Ishikawa (cell line): ENCODE data around the gene CST9L.

Experiments used
- CEBPB ChIP-seq: IDR thresholded peaks from 2 replicates; pipeline ENCODE4 v1.6.1; 2012
- CREB1 ChIP-seq: IDR thresholded peaks from 2 replicates; pipeline ENCODE4 v1.6.1; 2012; ENCODE audit warnings: low read depth
- EGR1 ChIP-seq: IDR thresholded peaks from 2 replicates; pipeline ENCODE4 v1.6.1; 2012
- EP300 ChIP-seq: IDR thresholded peaks from 2 replicates; pipeline ENCODE4 v1.6.1; 2012; ENCODE audit warnings: borderline replicate concordance
- FOXM1 ChIP-seq: IDR thresholded peaks from 2 replicates; pipeline ENCODE4 v1.6.1; 2012; ENCODE audit warnings: low read depth, borderline replicate concordance
- MAX ChIP-seq: IDR thresholded peaks from 2 replicates; pipeline ENCODE4 v1.6.1; 2012
- NFIC ChIP-seq: IDR thresholded peaks from 2 replicates; pipeline ENCODE4 v1.6.1; 2012
- RAD21 ChIP-seq: IDR thresholded peaks from 2 replicates; pipeline ENCODE4 v1.6.1; 2012; ENCODE audit warnings: low read depth
- TAF1 ChIP-seq: IDR thresholded peaks from 2 replicates; pipeline ENCODE4 v1.6.1; 2012; ENCODE audit warnings: low read depth, mild to moderate bottlenecking
- TCF12 ChIP-seq: IDR thresholded peaks from 2 replicates; pipeline ENCODE4 v1.6.1; 2012; ENCODE audit warnings: low read depth
- TEAD4 ChIP-seq: IDR thresholded peaks from 2 replicates; pipeline ENCODE4 v1.6.1; 2012
- USF1 ChIP-seq: IDR thresholded peaks from 2 replicates; pipeline ENCODE4 v1.6.1; 2012
- YY1 ChIP-seq: IDR thresholded peaks from 2 replicates; pipeline ENCODE4 v1.6.1; 2012; ENCODE audit warnings: low read depth
- ZBTB7A ChIP-seq: IDR thresholded peaks from 2 replicates; pipeline ENCODE4 v1.6.1; 2012; ENCODE audit warnings: low read depth
- TF ChIP-seq, protein P1 (sequence below): IDR thresholded peaks from 2 replicates; pipeline ENCODE4 v1.6.1; 2012; ENCODE audit warnings: low read depth, mild to moderate bottlenecking

The CST9L gene

GRCh38 chr20:23601715-23602114 is 33.4 kb upstream of the CST9L start:
- TF ChIP-seq, protein P1, sequence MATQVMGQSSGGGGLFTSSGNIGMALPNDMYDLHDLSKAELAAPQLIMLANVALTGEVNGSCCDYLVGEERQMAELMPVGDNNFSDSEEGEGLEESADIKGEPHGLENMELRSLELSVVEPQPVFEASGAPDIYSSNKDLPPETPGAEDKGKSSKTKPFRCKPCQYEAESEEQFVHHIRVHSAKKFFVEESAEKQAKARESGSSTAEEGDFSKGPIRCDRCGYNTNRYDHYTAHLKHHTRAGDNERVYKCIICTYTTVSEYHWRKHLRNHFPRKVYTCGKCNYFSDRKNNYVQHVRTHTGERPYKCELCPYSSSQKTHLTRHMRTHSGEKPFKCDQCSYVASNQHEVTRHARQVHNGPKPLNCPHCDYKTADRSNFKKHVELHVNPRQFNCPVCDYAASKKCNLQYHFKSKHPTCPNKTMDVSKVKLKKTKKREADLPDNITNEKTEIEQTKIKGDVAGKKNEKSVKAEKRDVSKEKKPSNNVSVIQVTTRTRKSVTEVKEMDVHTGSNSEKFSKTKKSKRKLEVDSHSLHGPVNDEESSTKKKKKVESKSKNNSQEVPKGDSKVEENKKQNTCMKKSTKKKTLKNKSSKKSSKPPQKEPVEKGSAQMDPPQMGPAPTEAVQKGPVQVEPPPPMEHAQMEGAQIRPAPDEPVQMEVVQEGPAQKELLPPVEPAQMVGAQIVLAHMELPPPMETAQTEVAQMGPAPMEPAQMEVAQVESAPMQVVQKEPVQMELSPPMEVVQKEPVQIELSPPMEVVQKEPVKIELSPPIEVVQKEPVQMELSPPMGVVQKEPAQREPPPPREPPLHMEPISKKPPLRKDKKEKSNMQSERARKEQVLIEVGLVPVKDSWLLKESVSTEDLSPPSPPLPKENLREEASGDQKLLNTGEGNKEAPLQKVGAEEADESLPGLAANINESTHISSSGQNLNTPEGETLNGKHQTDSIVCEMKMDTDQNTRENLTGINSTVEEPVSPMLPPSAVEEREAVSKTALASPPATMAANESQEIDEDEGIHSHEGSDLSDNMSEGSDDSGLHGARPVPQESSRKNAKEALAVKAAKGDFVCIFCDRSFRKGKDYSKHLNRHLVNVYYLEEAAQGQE = no peak
- TF ChIP-seq RAD21 = no peak

GRCh38 chr20:23598481-23598880 is 30.2 kb upstream of the CST9L start:
- TF ChIP-seq EGR1 (no peak), EP300 (no peak), TEAD4 (no peak), USF1 (no peak), TAF1 (no peak), YY1 (no peak), RAD21 (no peak), FOXM1 (no peak), MAX (no peak), CEBPB (no peak), ZBTB7A (no peak), NFIC (no peak), TCF12 (no peak), CREB1 (no peak)
- TF ChIP-seq, protein P1 = no peak

DNA sequence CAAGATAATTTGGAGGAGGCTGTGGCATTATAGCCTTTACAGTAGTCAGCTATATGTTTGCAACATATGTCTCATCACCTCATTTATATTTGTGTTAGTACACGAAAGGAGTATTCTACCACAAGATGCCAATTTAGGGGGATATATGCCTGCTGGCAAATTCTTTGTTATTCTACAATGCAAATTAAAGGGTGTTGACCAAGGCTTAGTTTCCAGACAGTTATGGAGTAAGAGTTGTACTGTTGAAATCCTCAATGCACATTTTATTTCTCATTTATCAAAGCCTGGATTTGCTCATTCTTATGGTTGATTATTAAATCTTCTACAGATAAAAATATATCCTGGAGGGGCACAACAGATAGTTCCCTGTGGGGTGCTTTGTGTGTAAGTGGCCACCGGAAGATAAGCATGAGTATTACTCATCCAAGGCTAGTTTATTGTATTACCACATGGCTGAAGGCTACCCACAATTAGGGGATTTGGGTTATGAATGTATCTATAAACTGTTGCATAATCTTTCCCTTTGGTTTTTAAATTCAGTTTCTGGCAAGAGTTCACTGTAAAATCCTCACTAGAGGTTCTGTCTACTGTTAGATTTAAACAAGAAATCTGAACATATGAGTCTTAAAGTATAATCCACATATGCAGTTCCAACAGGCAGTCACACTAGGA is 28.4 kb upstream of the CST9L start:
- TF ChIP-seq FOXM1 = no peak
- no peak for TF ChIP-seq TAF1
- TF ChIP-seq TEAD4 = no peak
- TF ChIP-seq NFIC = no peak
- TF ChIP-seq EGR1 = no peak

DNA sequence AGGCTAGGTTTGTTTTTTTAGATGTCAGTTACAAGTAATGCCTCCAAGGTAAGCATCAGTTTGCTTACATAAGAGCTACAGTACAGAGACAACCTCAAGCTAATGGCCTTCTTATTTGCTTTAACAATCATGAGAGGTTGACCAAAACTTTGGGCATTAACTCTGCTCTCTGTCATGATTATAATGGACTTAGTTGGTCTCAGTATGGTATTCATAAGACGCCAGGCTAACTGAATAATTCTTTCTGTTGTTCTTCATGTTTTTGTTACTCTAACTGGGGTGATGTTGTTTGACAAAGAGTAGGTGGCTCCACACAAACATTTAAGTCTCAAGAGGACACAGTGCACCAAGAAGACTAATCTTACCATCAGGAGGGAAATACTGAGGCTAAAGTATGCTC is 27.7 kb upstream of the CST9L start:
- TF ChIP-seq YY1 (no peak), ZBTB7A (no peak), EGR1 (no peak)

DNA sequence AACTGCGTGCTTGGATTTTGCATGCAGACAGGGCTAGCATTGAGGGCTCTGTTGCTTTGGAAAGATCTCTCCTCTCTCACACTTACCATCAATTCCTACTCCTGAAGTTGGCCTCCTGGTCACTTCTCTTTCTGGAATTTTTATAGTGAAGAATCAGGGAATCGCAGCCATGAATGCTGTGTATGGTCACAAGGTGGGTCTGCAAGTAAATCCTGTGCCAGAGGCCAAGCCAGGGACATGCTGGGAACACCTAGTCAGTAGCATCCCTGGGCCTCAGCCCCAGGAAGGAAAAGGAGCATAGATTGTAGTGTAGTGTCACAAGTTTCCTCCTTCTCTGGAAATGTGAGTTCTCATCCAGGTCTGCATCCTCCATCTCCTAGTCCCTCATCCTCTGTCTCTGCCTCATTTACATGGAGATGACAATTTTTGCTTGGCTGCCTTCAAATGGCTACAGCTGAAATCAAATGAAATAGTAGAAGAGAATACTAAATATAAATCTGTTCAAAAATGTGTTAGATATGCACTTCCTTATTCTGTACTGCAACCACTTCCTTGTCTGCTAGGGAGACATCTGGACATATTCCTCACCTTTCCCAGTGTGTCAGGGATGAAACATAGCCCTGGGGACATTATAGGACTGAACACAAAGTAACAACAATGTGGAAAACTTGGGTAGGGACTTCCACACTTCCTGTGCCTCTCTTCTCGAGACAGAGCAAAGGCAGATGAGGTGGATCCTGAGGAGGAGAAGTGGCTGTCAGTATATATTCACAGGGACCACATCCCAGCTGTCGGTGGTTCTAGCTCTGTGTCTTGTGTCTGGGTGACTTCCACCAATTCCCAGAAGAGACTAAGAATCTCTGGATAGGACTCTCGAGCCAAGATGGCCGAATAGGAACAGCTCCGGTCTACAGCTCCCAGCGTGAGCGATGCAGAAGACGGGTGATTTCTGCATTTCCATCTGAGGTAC is 20.4 kb upstream of the CST9L start:
- TF ChIP-seq CREB1 = no peak
- TF ChIP-seq ZBTB7A = no peak
- TF ChIP-seq, protein P1 = no peak
- no peak for TF ChIP-seq USF1
